Gastrocnemius medialis (tissue), 4 donors: Measurements from ENCODE around the gene PPP2R2B.

ENCODE experiments used
- CTCF ChIP-seq, 5 experiments: fragments of 450-650 bp in 3 of 5; fragments of 200-600 bp in 2 of 5; sonication (generic) in 2 of 5; IDR thresholded peaks in 4 of 5; conservative IDR thresholded peaks in 1 of 5; 1 replicate in 4 of 5; 2 replicates in 1 of 5; pipeline ENCODE4 v1.5.1; 2016 to 2019; ENCODE audit warnings: antibody characterized with exemption in 5 of 5, mild to moderate bottlenecking in 3 of 5, moderate library complexity in 3 of 5
- POLR2A ChIP-seq, 2 donors: fragments of 450-650 bp; IDR thresholded peaks; one replicate each; pipeline ENCODE4 v1.6.1; 2017; ENCODE audit warnings: antibody characterized with exemption in 2 of 2, mild to moderate bottlenecking in 2 of 2, moderate library complexity in 2 of 2

- TF ChIP-seq POLR2A (IDR thresholded peaks at IDR 0.05) = no peak
- no peak for TF ChIP-seq CTCF (IDR thresholded peaks at IDR 0.05 in 4 of 5, conservative IDR thresholded peaks at IDR 0.05 in 1 of 5)
These were observed 218.6 kb downstream of the PPP2R2B start for GRCh38 chr5:146659961-146660360.
